HEK293 (cell line): Measurements from ENCODE around the gene ARL6IP5.

Source experiments
- ZBTB8A ChIP-seq: fragments of 450-650 bp; formaldehyde crosslinking; IDR thresholded peaks from 2 replicates; pipeline ENCODE4 v1.5.1; 2016; ENCODE audit warnings: missing biosample characterization, missing genetic modification characterization
- ZNF2 ChIP-seq: fragments of 450-650 bp; formaldehyde crosslinking; IDR thresholded peaks from 2 replicates; pipeline ENCODE4 v1.5.1; 2016; ENCODE audit warnings: missing biosample characterization, missing genetic modification characterization
- ZNF362 ChIP-seq: fragments of 450-650 bp; formaldehyde crosslinking; IDR thresholded peaks from 2 replicates; pipeline ENCODE4 v1.5.1; 2016; ENCODE audit warnings: missing biosample characterization, missing genetic modification characterization

DNA sequence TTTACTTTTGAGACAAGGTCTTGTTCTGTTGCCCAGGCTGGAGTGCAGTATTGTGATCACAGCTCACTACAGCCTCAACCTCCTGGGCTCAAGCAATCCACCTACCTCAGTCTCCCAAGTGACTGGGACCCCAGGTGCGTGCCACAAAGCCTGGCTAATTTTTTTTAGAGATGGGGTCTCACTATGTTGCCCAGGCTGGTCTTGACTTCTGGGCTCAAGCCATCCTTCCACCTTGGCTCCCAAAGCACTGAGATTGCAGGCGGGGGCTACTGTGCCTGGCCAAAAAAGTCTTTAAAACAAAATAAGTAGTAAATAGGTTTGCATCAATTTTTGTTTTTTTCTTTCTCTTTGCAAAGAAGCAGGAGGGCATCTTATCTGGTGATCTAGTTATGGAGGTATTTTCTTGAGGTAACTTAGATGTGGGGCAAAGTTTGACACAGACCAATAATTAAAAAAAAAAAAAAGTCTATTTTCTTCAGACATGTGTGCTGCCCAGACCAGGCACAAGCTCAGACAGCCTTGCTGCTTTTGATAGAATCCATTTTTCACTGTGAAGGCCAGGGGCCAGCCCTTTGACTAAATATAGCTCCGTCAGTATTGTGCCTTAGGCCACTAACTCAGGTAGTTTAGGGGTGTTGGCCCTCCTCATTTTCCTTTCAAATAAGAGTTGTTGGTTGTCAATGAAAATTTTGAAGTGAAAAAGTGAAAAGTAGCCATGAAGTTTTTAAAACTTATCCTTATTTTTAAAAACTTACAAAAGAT lies 2.5 kb downstream of the ARL6IP5 start:
- no peak for TF ChIP-seq ZBTB8A (tag by site-specific recombination)
- TF ChIP-seq ZNF362 (tag by site-specific recombination), result no peak
- no peak for TF ChIP-seq ZNF2 (tag by site-specific recombination)
